H1 (cell line): ENCODE results near the gene OR5B21. TPM values are rescaled to one million over a fixed set of nuclear protein-coding genes. Genes with fewer than 3 reads are reported as not detected.

Experiments
- CTCF ChIA-PET: fragments of 300-600 bp; sonication (Branson Sonifier 250); formaldehyde crosslinking; loops from one replicate; lab custom pipeline; 2021; ENCODE audit not compliant: partially characterized antibody; lab: Charles Lee
- POLR2A ChIA-PET: fragments of 300-600 bp; sonication (Branson Sonifier 250); formaldehyde crosslinking; loops from one replicate; lab custom pipeline; 2021; ENCODE audit warnings: inconsistent platforms; ENCODE audit not compliant: partially characterized antibody; lab: Charles Lee
- DNase-seq, 2 experiments: peaks; one replicate each; pipeline versions ENCODE4 v3.0.0 to v3.0.0-alpha.2; 2010 to 2022; ENCODE audit warnings: low spot score in 2 of 2, low read depth in 1 of 2, mixed read lengths in 1 of 2
- FAIRE-seq: peaks from 2 replicates; lab custom pipeline; 2011; peaks lifted over from hg19 to GRCh38; lab: Jason Lieb, UNC
- H2AFZ ChIP-seq: 2 replicates; pipeline ENCODE4 v1.8.1; 2012; ENCODE audit warnings: low read length, inconsistent platforms
- H2AK5ac ChIP-seq: 2 replicates; pipeline ENCODE4 v1.6.1; 2013; ENCODE audit warnings: low read depth, low read length
- H2BK120ac ChIP-seq: replicated peaks from 2 replicates; pipeline ENCODE3; 2013; ENCODE audit warnings: low read depth, low read length, inconsistent platforms
- H2BK12ac ChIP-seq: 2 replicates; pipeline ENCODE4 v1.6.1; 2013; ENCODE audit warnings: low read depth, low read length
- H2BK15ac ChIP-seq: 2 replicates; pipeline ENCODE4 v1.6.1; 2013; ENCODE audit warnings: low read length
- H2BK20ac ChIP-seq: 2 replicates; pipeline ENCODE4 v1.6.1; 2013; ENCODE audit warnings: low read length
- H2BK5ac ChIP-seq: 2 replicates; pipeline ENCODE4 v1.6.1; 2013; ENCODE audit warnings: low read depth, low read length
- H3K14ac ChIP-seq: 2 replicates; pipeline ENCODE4 v1.6.1; 2013; ENCODE audit warnings: inconsistent platforms; ENCODE audit not compliant: insufficient read length
- H3K18ac ChIP-seq: 2 replicates; pipeline ENCODE4 v1.6.1; 2013; ENCODE audit warnings: low read length; ENCODE audit errors: extremely low read depth
- H3K23ac ChIP-seq: 2 replicates; pipeline ENCODE4 v1.6.1; 2013; ENCODE audit warnings: inconsistent platforms; ENCODE audit not compliant: insufficient read length
- H3K23me2 ChIP-seq: 2 replicates; pipeline ENCODE4 v1.6.1; 2013; ENCODE audit warnings: low read depth, low read length
- H3K27ac ChIP-seq: 2 replicates; pipeline ENCODE4 v1.6.1; 2011; ENCODE audit warnings: low read depth, low read length, inconsistent platforms
- H3K27me3 ChIP-seq, 4 experiments: replicated peaks in 1 of 4; 1 replicate in 1 of 4; 2 replicates in 3 of 4; pipeline versions ENCODE4 v1.6.1 to v1.8.1; 2011 to 2013; ENCODE audit warnings: low read length in 3 of 4, mild to moderate bottlenecking in 3 of 4, inconsistent platforms in 2 of 4, mixed read lengths in 2 of 4, moderate library complexity in 1 of 4; ENCODE audit not compliant: control insufficient read depth in 3 of 4, insufficient read depth in 3 of 4; ENCODE audit errors: extremely low read depth in 1 of 4
- H3K36me3 ChIP-seq, 4 experiments: 2 replicates each; pipeline versions ENCODE4 v1.6.1 to v1.8.1; 2011 to 2013; ENCODE audit warnings: mild to moderate bottlenecking in 4 of 4, low read length in 3 of 4, moderate library complexity in 2 of 4, control low read depth in 1 of 4, inconsistent platforms in 1 of 4; ENCODE audit not compliant: insufficient read depth in 4 of 4, control insufficient read depth in 2 of 4
- H3K4ac ChIP-seq: replicated peaks from 2 replicates; pipeline ENCODE3; 2013; ENCODE audit warnings: low read length, low read depth, mixed read lengths, inconsistent platforms; ENCODE audit not compliant: insufficient read length
- H3K4me1 ChIP-seq, 4 experiments: replicated peaks in 1 of 4; 1 replicate in 1 of 4; 2 replicates in 3 of 4; pipeline versions ENCODE4 v1.6.1 to v1.8.1; 2011 to 2013; ENCODE audit warnings: low read length in 3 of 4, inconsistent platforms in 2 of 4, mixed read lengths in 1 of 4; ENCODE audit not compliant: insufficient read depth in 4 of 4, control insufficient read depth in 3 of 4
- H3K4me2 ChIP-seq, 2 experiments: 2 replicates each; pipeline versions ENCODE4 v1.6.1 to v1.8.1; 2011 to 2013; ENCODE audit warnings: low read depth in 2 of 2, low read length in 2 of 2, control low read depth in 1 of 2, inconsistent platforms in 1 of 2, mild to moderate bottlenecking in 1 of 2; ENCODE audit not compliant: insufficient read depth in 1 of 2
- H3K4me3 ChIP-seq, 4 experiments: fragments of 200-600, 300-600 bp in 1 of 4; sonication (generic), shearing (Covaris generic), sonication (Bioruptor Twin) in 1 of 4; 2 replicates each; pipeline versions ENCODE4 v1.5.1 to v1.8.1; 2011 to 2016; ENCODE audit warnings: low read length in 4 of 4, low read depth in 3 of 4, control low read depth in 2 of 4, inconsistent platforms in 2 of 4, mild to moderate bottlenecking in 2 of 4, mixed read lengths in 1 of 4, moderate library complexity in 1 of 4; ENCODE audit not compliant: insufficient read depth in 2 of 4; ENCODE audit errors: extremely low read depth in 1 of 4
- H3K56ac ChIP-seq: replicated peaks from 2 replicates; pipeline ENCODE3; 2013; ENCODE audit warnings: low read depth, mild to moderate bottlenecking, mixed read lengths, low read length, inconsistent platforms; ENCODE audit not compliant: insufficient read length
- H3K79me1 ChIP-seq: 2 replicates; pipeline ENCODE4 v1.6.1; 2013; ENCODE audit warnings: low read depth, low read length, control low read depth
- H3K79me2 ChIP-seq, 2 experiments: 2 replicates each; pipeline versions ENCODE4 v1.6.1 to v1.8.1; 2012 to 2013; ENCODE audit warnings: low read length in 2 of 2, mild to moderate bottlenecking in 2 of 2, inconsistent platforms in 1 of 2; ENCODE audit not compliant: insufficient read depth in 2 of 2, control insufficient read depth in 1 of 2
- H3K9ac ChIP-seq, 4 experiments: replicated peaks in 1 of 4; 1 replicate in 1 of 4; 2 replicates in 3 of 4; pipeline versions ENCODE4 v1.6.1 to v1.8.1; 2011 to 2013; ENCODE audit warnings: low read depth in 3 of 4, low read length in 3 of 4, control low read depth in 2 of 4, mild to moderate bottlenecking in 2 of 4, moderate library complexity in 2 of 4, inconsistent platforms in 1 of 4; ENCODE audit errors: extremely low read depth in 1 of 4
- H3K9me3 ChIP-seq, 2 experiments: 2 replicates each; pipeline versions ENCODE4 v1.6.1 to v1.8.1; 2012 to 2013; ENCODE audit warnings: mild to moderate bottlenecking in 2 of 2, moderate library complexity in 2 of 2, control low read depth in 1 of 2, inconsistent platforms in 1 of 2, low read depth in 1 of 2, low read length in 1 of 2, mixed read lengths in 1 of 2; ENCODE audit not compliant: insufficient read depth in 2 of 2
- H4K20me1 ChIP-seq, 2 experiments: replicated peaks in 1 of 2; 2 replicates each; pipeline versions ENCODE3 to v1.8.1; 2011 to 2013; ENCODE audit warnings: inconsistent platforms in 2 of 2, low read length in 2 of 2, mild to moderate bottlenecking in 1 of 2; ENCODE audit not compliant: insufficient read depth in 2 of 2, control insufficient read depth in 1 of 2
- H4K5ac ChIP-seq: 2 replicates; pipeline ENCODE4 v1.6.1; 2013; ENCODE audit warnings: low read length, low read depth, mixed read lengths, inconsistent platforms; ENCODE audit not compliant: insufficient read length
- H4K8ac ChIP-seq: 2 replicates; pipeline ENCODE4 v1.8.0; 2013; ENCODE audit warnings: mild to moderate bottlenecking, moderate library complexity, low read length, inconsistent platforms; ENCODE audit not compliant: insufficient read depth; ENCODE audit errors: extremely low read depth
- H4K91ac ChIP-seq: replicated peaks from 2 replicates; pipeline ENCODE3; 2013; ENCODE audit warnings: low read length, mixed read lengths, inconsistent platforms; ENCODE audit not compliant: insufficient read length
- NANOG ChIP-seq: IDR thresholded peaks from 2 replicates; pipeline ENCODE4 v1.6.1; 2011; ENCODE audit warnings: low read length, low read depth, mild to moderate bottlenecking, inconsistent platforms; ENCODE audit not compliant: insufficient read depth, poor library complexity, severe bottlenecking
- WGBS, 2 experiments: shearing (Covaris generic) in 1 of 2; methylation state at CpG; one replicate each; pipeline versions ENCODE4 v1.1.6 to v1.1.7; 2013 to 2015; ENCODE audit warnings: low lambda C conversion rate in 2 of 2, mixed read lengths in 2 of 2, inconsistent platforms in 1 of 2, low coverage in 1 of 2, missing lambda C conversion rate in 1 of 2; ENCODE audit not compliant: insufficient replicate concordance in 2 of 2, insufficient coverage in 1 of 2, insufficient read length in 1 of 2; ENCODE audit errors: extremely low coverage in 1 of 2, missing lambda C conversion rate in 1 of 2; 5-methylcytosine and 5-hydroxymethylcytosine counted together
- polyA plus RNA-seq, 7 experiments: library from polyadenylated mRNA; depleted of rRNA in 3 of 7; stranded (reverse) in 5 of 7; unstranded in 2 of 7; fragments of >200 nt in 5 of 7; fragments of 200-250 nt in 2 of 7; gene quantifications; 1 replicate in 5 of 7; 2 replicates in 1 of 7; 4 replicates in 1 of 7; pipeline versions ENCODE4 v1.2.1 to v1.2.3, GENCODE V29; 2011 to 2013; ENCODE audit warnings: missing spikeins in 2 of 7, mixed read lengths in 2 of 7
- total RNA-seq: library from RNA; stranded (reverse); fragmentation: NEBNext Ultra II Directional; extraction: Animal tissue kit (Norgen Biotek cat#: 25700); gene quantifications from 2 replicates; pipeline ENCODE4 v1.2.1, GENCODE V29; 2021

OR5B21 gene
- total and polyA plus RNA-seq, 2 of the 8 experiments (the other 6 are each of a cell fraction or from before 2014, with no cell fraction given): not detected

DNA sequence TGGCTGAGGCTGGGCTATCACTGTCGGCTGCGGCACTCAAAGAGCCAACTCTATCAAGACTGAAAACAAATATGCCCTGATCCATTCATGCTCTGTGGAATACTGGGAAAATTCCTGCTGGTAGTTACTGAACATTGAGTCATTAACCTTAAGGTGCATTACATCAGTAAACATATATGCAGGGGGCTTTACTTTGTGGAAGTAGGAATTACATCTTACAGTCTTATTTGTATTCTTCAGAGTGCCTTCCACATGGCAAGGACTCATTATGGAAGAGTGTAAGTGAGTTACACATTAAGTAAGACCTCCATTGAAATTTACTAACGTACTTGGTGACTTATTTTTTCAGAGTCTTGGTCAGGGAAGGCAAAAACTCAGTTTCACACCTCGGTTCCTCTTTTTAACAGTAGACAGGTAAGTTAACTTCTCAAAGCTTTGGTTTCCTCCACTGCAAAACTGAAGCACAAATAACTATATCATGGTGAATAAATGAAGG is 4.5 kb downstream of the OR5B21 start:
- Histone ChIP-seq H3K27me3 (no peaks in the 10 kb centered on the region), H3K9me3 (no peaks in the 10 kb centered on the region), H4K20me1 (no peaks in the 10 kb centered on the region), H3K23me2 (no peaks in the 10 kb centered on the region), H3K4ac (no peak overlapping the region), H3K56ac (no peak overlapping the region), H3K36me3 (no peaks in the 10 kb centered on the region), H4K5ac (no peak overlapping the region), H3K79me1 (no peaks in the 10 kb centered on the region), H2BK12ac (no peak overlapping the region), H2AFZ (no peak overlapping the region), H2BK5ac (no peak overlapping the region), H3K79me2 (no peaks in the 10 kb centered on the region), H2BK15ac (no peak overlapping the region), H3K4me2 (no peak overlapping the region), H2AK5ac (no peak overlapping the region), H2BK20ac (no peak overlapping the region), H3K9ac (no peak overlapping the region), H3K4me3 (no peak overlapping the region), H3K18ac (no peak overlapping the region), H4K8ac (no peak overlapping the region), H4K91ac (no peak overlapping the region), H3K4me1 (no peaks in the 10 kb centered on the region), H3K14ac (no peak overlapping the region), H3K23ac (no peak overlapping the region), H2BK120ac (no peak overlapping the region), H3K27ac (no peak overlapping the region)
- CTCF ChIA-PET: no interaction called here
- no peak for FAIRE-seq
- POLR2A ChIA-PET: no interaction called here
- 88% methylated on average over 4 of the region's 4 CpGs; no CpG with 5 or more reads in 1 of the 2 experiments for WGBS, 2 experiments
- no peak for TF ChIP-seq NANOG
- DNase-seq: no peak
